Natural killer cell treated with Interleukin-12 subunit alpha and Interleukin-12 subunit beta and Interleukin-15 and Interleukin-18, amount 100 ng/mL, for 72 hours (primary cell): ENCODE results near the gene SCTR. TPM values are rescaled to one million over a fixed set of nuclear protein-coding genes. Genes with fewer than 3 reads are reported as not detected.

Source experiments
- ATAC-seq, 2 donors: fragments of 150-1000 bp; cut with Tn5 transposase in 1 of 2; sonication (Bioruptor Pico), chemical (Tn5 transposase) in 1 of 2; 2 replicates each; pipeline ENCODE4 v1.10.0; 2021
- DNase-seq: peaks from one replicate; pipeline ENCODE4 v3.0.0; 2022; ENCODE audit warnings: low spot score
- H3K27ac Mint-ChIP-seq, 2 donors: 1 replicate in 1 of 2; 2 replicates in 1 of 2; pipeline ENCODE4 v1.8.0; 2022; ENCODE audit warnings: mixed read lengths in 2 of 2, mild to moderate bottlenecking in 1 of 2, moderate library complexity in 1 of 2
- H3K27me3 Mint-ChIP-seq, 2 donors: 1 replicate in 1 of 2; 2 replicates in 1 of 2; pipeline ENCODE4 v1.8.0; 2022; ENCODE audit warnings: mixed read lengths in 2 of 2
- H3K36me3 Mint-ChIP-seq: one replicate; pipeline ENCODE4 v1.8.0; 2022; ENCODE audit warnings: mixed read lengths
- H3K4me1 Mint-ChIP-seq, 2 donors: 1 replicate in 1 of 2; 2 replicates in 1 of 2; pipeline ENCODE4 v1.8.0; 2022; ENCODE audit warnings: low read depth in 2 of 2, mixed read lengths in 2 of 2, mild to moderate bottlenecking in 1 of 2
- H3K4me3 Mint-ChIP-seq: one replicate; pipeline ENCODE4 v1.8.0; 2022; ENCODE audit warnings: mixed read lengths
- H3K9me3 Mint-ChIP-seq: 2 replicates; pipeline ENCODE4 v1.8.0; 2022; ENCODE audit warnings: mixed read lengths
- total RNA-seq, 2 donors: library from RNA; stranded (reverse); gene quantifications; one replicate each; pipeline ENCODE4 v1.2.3, GENCODE V29; 2022

Gene SCTR
- total RNA-seq, 2 donors from 2014 or later, result not detected

DNA sequence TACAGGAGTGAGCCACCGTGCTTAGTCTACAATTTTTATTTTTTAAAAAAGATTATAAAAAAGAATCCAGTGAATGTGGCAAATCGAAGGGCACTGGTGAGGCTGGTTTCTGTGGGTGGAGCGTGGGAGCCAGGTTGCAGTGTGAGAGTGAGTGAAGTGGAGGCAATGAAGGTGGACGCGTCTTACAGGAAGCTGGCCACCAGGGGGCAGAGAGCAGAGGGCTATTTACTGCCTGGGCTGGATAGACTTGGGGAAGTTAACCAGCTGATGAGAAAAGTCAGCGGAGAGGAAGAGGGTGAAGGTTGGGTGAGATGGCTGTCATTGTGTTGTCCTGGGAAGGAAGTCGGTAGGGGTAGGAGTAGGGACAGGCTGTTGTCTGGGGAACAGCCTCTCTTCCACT lies 6.8 kb downstream of the SCTR start:
- Mint-ChIP-seq H3K27me3 (peaks cover 12 to 24% of the 10 kb centered on the region in 2 donors), H3K27ac (no peak overlapping the region), H3K4me3 (no peak overlapping the region), H3K36me3 (no peaks in the 10 kb centered on the region), H3K9me3 (no peaks in the 10 kb centered on the region), H3K4me1 (no peaks in the 10 kb centered on the region)
- DNase-seq (no peak), ATAC-seq (peak; percentile 51 to 69)

DNA sequence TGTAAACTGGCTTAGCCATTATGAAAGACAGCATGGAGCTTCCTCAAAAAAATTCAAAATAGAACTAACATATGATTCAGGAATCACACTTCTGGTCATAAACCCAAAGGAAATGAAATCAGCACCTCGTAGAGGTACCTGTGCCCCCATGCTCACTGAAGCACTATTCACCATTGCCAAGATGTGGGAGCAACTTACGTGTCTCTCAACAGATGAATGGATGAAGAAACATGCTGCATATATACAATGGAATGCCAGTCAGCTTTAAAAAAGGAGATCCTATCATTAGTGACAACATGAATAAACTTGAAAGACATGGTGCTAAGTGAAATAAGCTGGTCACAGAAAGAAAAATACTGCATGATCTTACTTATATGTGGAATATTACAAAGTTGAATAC lies 8.2 kb downstream of the SCTR start:
- H3K27me3 Mint-ChIP-seq, result peaks cover 12 to 26% of the 10 kb centered on the region in 2 donors
- ATAC-seq (no peak), DNase-seq (no peak)
- no peaks in the 10 kb centered on the region for H3K36me3 Mint-ChIP-seq
- no peak overlapping the region for H3K27ac Mint-ChIP-seq
- H3K4me3 Mint-ChIP-seq, result no peak overlapping the region
- H3K4me1 Mint-ChIP-seq, result no peaks in the 10 kb centered on the region
- no peaks in the 10 kb centered on the region for H3K9me3 Mint-ChIP-seq

DNA sequence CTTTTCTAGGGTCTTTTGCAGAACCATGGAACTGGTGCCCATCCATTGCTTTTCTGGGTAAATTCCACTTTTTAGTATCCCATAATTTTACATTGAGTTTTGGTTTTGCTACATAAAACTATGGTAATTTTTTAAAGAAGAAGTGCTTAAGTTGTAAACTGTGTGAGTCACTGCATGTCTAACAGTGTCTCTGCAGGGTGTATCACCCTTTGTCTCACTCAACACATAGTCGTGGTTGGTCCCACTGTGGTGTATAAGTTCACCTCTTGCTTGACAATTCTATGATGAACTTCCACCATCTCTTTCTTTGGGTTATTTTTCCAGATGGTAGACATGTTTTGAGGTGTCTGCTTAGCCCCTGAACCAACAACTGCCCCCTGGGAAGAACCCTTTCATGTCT lies 10.5 kb downstream of the SCTR start:
- Mint-ChIP-seq H3K27ac (no peak overlapping the region), H3K27me3 (peaks cover 28% of the 10 kb centered on the region in 2 donors), H3K9me3 (no peaks in the 10 kb centered on the region), H3K36me3 (no peaks in the 10 kb centered on the region), H3K4me1 (no peaks in the 10 kb centered on the region), H3K4me3 (no peak overlapping the region)
- ATAC-seq (no peak), DNase-seq (no peak)

DNA sequence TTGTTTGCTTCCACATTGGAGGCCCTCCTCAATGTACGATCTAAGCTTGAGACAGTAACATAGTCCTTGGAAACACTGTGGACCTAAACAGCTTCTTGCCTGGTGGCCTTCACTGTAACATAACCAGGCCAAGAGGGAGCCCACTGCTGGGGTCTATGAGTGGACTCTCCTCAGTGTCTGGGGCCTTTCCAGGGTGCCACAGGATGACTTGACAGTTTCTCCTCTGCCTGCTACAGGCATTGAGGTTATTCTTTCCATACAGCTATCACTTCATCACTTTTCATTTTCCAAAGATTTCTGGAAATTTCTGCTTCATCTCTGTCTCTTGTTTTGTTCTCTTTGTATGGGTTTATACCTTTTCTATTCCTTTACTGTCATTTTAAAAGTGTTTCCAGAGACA lies 11.3 kb downstream of the SCTR start:
- ATAC-seq, result no peak
- H3K27me3 Mint-ChIP-seq, result peaks cover 24 to 26% of the 10 kb centered on the region in 2 donors
- H3K36me3 Mint-ChIP-seq, result no peaks in the 10 kb centered on the region
- H3K4me1 Mint-ChIP-seq, result no peaks in the 10 kb centered on the region
- no peak for DNase-seq
- H3K27ac Mint-ChIP-seq, result no peak overlapping the region
- H3K9me3 Mint-ChIP-seq, result no peaks in the 10 kb centered on the region
- no peak overlapping the region for H3K4me3 Mint-ChIP-seq

DNA sequence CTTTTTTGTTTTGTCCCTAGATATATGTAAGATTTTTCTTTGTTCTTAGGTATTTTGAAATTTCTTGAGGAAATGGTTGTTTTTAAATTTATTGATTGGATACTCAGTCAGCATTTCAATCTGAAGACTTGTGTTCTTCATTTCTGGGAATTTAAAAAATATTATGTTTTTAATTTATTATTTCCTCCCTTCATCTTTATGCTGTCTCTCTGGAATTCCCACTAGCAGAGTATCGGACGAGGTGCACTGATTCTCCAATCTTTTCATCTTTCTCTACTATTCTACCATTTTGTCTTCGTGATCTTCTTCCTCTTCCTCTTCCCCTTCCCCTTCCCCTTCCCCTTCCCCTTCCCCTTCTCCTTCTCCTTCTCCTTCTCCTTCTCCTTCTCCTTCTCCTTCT lies 12.3 kb downstream of the SCTR start:
- Mint-ChIP-seq H3K36me3 (no peaks in the 10 kb centered on the region), H3K4me1 (no peaks in the 10 kb centered on the region), H3K27ac (no peak overlapping the region), H3K27me3 (peaks cover 22 to 25% of the 10 kb centered on the region in 2 donors), H3K4me3 (no peak overlapping the region), H3K9me3 (no peaks in the 10 kb centered on the region)
- DNase-seq (no peak), ATAC-seq (no peak)

DNA sequence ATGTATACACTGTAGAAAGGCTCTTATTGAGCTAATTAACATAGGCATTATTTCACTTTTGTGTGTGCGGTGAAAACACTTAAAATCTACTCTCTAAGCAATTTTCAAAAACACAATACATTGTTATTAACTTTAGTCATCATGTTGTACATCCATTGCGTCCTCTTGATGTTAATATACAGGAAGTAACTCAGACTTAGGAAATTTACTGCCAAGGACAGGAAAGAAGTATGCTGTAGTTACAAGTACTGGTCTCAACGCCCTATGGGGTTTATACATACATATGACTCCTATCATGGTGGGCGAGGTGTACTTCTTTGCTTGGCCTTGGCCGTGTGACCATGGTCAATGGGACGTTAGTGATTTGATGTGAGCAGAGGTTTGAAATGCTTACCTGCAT lies 15.5 kb downstream of the SCTR start:
- no peaks in the 10 kb centered on the region for H3K4me1 Mint-ChIP-seq
- DNase-seq, result no peak
- no peaks in the 10 kb centered on the region for H3K9me3 Mint-ChIP-seq

DNA sequence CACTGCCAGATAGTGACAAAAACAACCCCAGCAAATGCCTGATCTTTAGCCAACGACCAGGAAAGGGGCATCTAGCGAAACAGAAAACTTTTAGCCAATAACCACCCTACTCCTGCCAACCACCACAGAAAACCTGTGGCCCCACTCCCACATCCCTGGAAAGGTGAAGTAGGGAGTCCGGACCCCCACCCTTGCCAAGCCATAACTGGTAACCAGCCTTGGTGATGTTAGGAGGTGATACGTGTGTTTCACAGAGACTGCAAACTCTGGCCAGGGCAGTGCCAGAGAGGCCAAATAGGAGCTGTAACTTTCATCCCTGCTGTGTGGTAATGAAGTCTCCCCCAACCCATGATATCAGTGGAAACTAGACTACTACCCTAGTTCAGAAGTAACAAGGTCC lies 27.6 kb downstream of the SCTR start:
- Mint-ChIP-seq H3K36me3 (peaks cover 16% of the 10 kb centered on the region), H3K4me1 (no peaks in the 10 kb centered on the region), H3K4me3 (no peak overlapping the region), H3K9me3 (peaks cover 14% of the 10 kb centered on the region), H3K27ac (no peak overlapping the region), H3K27me3 (peaks cover 33 to 41% of the 10 kb centered on the region in 2 donors)
- ATAC-seq (no peak), DNase-seq (no peak)

More for the DNA sequence above, 15.5 kb downstream of the SCTR start:
- Mint-ChIP-seq H3K27ac (no peak overlapping the region), H3K36me3 (no peaks in the 10 kb centered on the region), H3K27me3 (peaks cover 15 to 16% of the 10 kb centered on the region in 2 donors), H3K4me3 (no peak overlapping the region)
- ATAC-seq, result no peak

DNA sequence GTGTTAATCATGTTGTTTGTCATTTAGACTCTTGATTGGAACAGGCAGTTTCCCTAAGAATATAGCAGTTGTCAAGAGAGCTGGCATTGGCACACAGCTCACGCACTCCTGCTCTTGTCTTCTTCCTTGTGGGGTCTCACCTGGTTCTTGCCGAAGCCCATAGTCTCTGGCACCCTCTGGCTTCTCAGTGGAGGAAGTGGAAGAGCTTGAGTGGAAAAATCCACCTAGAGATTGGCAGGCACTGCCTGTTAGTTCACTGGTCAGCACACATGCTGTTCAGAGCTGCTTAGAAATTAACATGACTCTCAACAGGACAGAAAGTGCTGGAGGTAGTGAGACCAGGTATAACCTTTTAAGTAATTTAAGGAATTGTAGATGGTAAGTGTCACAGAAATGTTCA lies 28.3 kb downstream of the SCTR start:
- H3K4me3 Mint-ChIP-seq, result no peak overlapping the region
- peaks cover 10% of the 10 kb centered on the region for H3K9me3 Mint-ChIP-seq
- H3K36me3 Mint-ChIP-seq, result peaks cover 16% of the 10 kb centered on the region
- DNase-seq, result no peak
- H3K27ac Mint-ChIP-seq, result no peak overlapping the region
- no peak for ATAC-seq
- H3K27me3 Mint-ChIP-seq, result peaks cover 29 to 39% of the 10 kb centered on the region in 2 donors
- no peaks in the 10 kb centered on the region for H3K4me1 Mint-ChIP-seq

DNA sequence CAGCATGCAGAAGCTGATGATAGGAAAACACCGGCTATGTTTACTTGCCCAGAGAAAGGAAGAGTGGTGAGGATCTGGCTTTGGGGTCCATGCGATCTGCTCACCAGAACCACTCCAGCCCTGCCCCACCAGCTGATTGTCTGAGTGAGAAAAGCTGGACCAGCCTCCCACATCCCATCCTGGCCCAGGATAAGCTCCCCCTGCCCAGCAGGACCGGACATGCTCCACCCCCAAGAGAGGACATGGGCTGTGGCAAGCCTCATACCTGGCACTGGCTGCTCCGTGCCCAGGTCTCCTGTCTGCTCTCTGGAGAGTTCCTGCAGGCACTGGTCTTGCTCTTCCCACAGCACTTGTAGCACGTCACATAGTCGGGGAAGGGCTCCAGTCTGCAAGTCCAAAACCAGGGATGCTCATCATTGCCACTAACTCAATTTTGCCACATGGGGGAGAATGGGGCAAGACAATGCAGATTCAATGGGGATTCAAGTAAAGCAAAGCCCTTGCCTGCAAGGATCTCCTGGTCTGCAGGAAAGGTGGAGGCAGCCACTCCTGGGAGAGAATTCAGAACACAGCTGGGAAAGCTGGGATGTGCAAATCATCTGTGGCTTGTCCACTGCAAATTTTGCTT lies 30.0 kb downstream of the SCTR start:
- Mint-ChIP-seq H3K27ac (no peak overlapping the region), H3K36me3 (peaks cover 4% of the 10 kb centered on the region), H3K4me1 (no peaks in the 10 kb centered on the region), H3K27me3 (peaks cover 22 to 31% of the 10 kb centered on the region in 2 donors), H3K9me3 (peaks cover 4% of the 10 kb centered on the region), H3K4me3 (no peak overlapping the region)
- DNase-seq, result no peak
- no peak for ATAC-seq

DNA sequence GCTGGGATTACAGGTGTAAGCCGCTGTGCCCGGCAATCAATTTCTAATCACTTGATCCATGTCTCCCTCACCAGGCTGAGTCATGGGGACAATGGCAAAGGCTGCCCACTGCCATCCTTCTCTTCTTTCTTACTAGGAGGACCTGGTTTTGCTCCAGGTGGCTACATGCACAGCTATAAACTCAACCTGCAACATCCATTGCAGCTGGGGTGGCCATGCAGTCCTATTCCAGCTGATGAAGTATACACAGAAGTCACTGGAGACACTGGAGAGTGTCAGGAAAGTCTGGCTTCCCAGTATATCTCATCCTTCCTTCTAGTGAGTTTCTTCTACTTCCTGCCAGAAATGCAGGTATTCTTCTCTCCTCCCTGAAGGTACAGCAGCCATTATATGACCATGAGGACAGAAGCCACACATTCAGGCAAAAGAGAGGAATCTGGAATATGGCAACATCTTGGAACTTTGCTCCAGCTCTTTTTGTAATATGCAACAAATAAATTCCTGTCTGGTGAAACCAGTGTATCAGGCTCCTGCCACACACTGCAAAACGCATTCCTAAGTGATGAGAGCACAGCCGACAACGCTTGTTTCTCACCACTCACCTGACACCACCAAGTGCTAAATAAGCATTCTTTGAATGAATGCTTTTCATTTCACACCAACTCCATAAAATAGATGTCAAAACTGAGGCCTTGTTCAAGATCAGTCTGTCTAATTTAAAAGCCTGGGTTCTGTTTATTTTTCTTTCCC lies 32.3 kb downstream of the SCTR start:
- ATAC-seq (no peak), DNase-seq (no peak)
- Mint-ChIP-seq H3K9me3 (no peaks in the 10 kb centered on the region), H3K4me1 (no peaks in the 10 kb centered on the region), H3K27ac (no peak overlapping the region), H3K36me3 (no peaks in the 10 kb centered on the region), H3K27me3 (peaks cover 10 to 13% of the 10 kb centered on the region in 2 donors), H3K4me3 (no peak overlapping the region)

DNA sequence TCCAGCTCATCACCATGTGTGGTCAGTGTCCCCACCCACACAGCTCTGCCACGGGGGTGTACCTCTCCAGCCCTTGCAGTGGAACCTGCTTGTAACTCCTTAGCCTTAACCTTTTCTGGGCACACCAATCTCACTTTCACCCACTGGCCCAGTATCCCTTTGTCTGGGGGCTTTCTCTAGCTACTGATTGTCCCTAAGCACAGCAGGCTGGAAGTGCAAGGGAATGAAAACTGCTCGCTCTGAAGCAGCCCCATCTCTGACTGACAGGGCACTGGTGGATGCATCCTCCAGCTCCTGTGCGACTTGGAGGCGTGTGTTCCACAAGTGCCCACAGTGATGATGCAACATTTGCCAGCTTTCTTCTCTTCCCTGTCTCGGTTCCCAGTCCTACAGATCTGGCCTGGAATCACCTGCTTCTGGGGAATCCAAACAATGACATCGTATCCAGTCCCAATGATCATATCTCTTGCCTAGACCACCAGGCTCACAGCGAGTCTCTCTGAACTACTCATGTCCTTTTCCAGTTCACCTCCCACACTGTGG lies 33.6 kb downstream of the SCTR start:
- no peaks in the 10 kb centered on the region for H3K4me1 Mint-ChIP-seq
- H3K4me3 Mint-ChIP-seq, result no peak overlapping the region
- DNase-seq (no peak), ATAC-seq (peak in 1 of 2 donors; percentile 17)
- peaks cover 11 to 24% of the 10 kb centered on the region in 2 donors for H3K27me3 Mint-ChIP-seq
- H3K36me3 Mint-ChIP-seq, result no peaks in the 10 kb centered on the region
- H3K27ac Mint-ChIP-seq, result no peak overlapping the region
- no peaks in the 10 kb centered on the region for H3K9me3 Mint-ChIP-seq

DNA sequence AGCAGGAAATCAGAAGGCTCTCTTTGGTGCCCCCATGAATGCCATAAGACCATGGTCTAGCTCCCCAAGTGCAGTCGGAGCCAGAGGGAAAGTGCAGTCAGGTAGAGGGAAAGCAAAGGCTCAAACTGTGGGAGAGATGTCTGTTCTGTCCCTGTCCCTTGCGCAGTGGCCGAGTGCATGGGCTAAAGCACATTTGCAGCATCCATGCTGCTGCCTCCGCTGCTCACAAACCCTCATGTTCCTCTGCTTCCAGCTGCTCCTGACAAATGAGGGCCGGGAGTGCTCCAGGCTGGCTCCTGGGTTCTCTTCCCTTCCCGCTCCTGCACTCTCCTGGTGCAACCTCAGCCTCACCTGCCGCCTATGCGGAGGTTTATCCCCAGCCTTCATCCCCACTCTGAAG lies 34.2 kb downstream of the SCTR start:
- DNase-seq, result no peak
- Mint-ChIP-seq H3K36me3 (no peaks in the 10 kb centered on the region), H3K27me3 (peaks cover 11 to 27% of the 10 kb centered on the region in 2 donors), H3K9me3 (no peaks in the 10 kb centered on the region), H3K27ac (no peak overlapping the region), H3K4me1 (no peaks in the 10 kb centered on the region), H3K4me3 (no peak overlapping the region)
- no peak for ATAC-seq

DNA sequence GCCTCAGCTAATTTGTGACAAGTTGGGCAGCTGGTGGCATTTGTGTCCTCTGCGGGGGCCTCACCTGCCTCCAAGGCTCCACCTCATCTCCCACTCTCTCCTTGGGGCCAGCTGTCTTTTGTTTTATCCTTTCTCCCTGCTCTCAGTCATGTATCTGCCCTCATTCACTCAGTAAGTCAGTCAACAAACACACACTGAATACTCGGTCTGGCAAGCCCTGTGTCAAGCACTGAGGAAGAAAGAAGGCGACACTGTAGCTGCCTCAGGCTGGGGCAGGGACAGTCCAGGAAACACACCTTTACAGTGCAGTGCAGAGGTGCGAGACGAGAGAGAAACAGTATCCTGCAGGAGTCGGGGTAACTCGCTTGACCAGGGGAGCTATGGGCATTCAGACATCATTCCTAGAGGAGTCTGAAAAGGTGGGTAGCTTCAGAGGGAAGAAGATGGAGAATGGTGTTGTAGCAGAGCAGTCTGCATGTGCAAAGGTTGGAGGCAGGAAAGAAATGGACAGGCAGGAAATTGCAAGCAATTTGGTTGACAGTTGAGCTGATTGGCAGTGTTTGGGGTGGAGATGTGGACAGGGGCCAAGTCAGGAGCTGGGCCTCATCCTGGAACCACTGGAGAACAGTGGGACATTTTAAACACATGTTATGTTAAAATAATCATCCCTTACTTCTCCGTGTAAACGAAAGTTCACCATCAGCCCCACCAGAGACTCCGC lies 34.9 kb downstream of the SCTR start:
- no peaks in the 10 kb centered on the region for H3K36me3 Mint-ChIP-seq
- DNase-seq (no peak), ATAC-seq (no peak)
- peaks cover 10 to 27% of the 10 kb centered on the region in 2 donors for H3K27me3 Mint-ChIP-seq
- no peak overlapping the region for H3K4me3 Mint-ChIP-seq
- no peak overlapping the region for H3K27ac Mint-ChIP-seq
- no peaks in the 10 kb centered on the region for H3K9me3 Mint-ChIP-seq
- no peaks in the 10 kb centered on the region for H3K4me1 Mint-ChIP-seq
